Heart left ventricle (tissue), 16 donors: ENCODE measurements around the gene SNX20. TPM values are rescaled to one million over a fixed set of nuclear protein-coding genes. Genes with fewer than 3 reads are reported as not detected.

Source experiments
- ATAC-seq, 4 donors: fragments of 200-7000 bp; cut with Tn5 transposase; one replicate each; pipeline ENCODE4 v1.9.1; 2020 to 2022; ENCODE audit warnings: moderate library complexity in 4 of 4, mild to moderate bottlenecking in 3 of 4, moderate number of reproducible peaks in 1 of 4
- DNase-seq, 5 donors: peaks; one replicate each; pipeline ENCODE4 v3.0.0-alpha.2; 2020
- H3K27ac ChIP-seq, 12 donors: fragments of 200-600 bp; sonication (generic) in 4 of 12; one replicate each; pipeline versions ENCODE4 v1.5.0 to v1.8.0; 2016 to 2022; ENCODE audit warnings: mild to moderate bottlenecking in 2 of 12
- H3K27me3 ChIP-seq, 9 donors: fragments of 200-600 bp; sonication (generic) in 2 of 9; one replicate each; pipeline versions ENCODE4 v1.5.1 to v1.8.0; 2016 to 2022; ENCODE audit warnings: mild to moderate bottlenecking in 3 of 9
- H3K36me3 ChIP-seq, 9 donors: fragments of 200-600 bp; sonication (generic) in 2 of 9; one replicate each; pipeline versions ENCODE4 v1.5.0 to v1.8.0; 2018 to 2022; ENCODE audit warnings: mild to moderate bottlenecking in 2 of 9
- H3K4me1 ChIP-seq, 12 donors: fragments of 200-600 bp; sonication (generic) in 4 of 12; one replicate each; pipeline versions ENCODE4 v1.5.0 to v1.8.0; 2016 to 2022; ENCODE audit warnings: mild to moderate bottlenecking in 3 of 12
- H3K4me3 ChIP-seq, 12 donors: fragments of 200-600 bp; sonication (generic) in 4 of 12; one replicate each; pipeline versions ENCODE4 v1.5.0 to v1.8.0; 2017 to 2022; ENCODE audit warnings: mild to moderate bottlenecking in 9 of 12, moderate library complexity in 4 of 12
- H3K9me3 ChIP-seq, 12 donors: fragments of 200-600 bp; sonication (generic) in 4 of 12; one replicate each; pipeline versions ENCODE4 v1.5.0 to v1.8.0; 2016 to 2022; ENCODE audit warnings: mild to moderate bottlenecking in 1 of 12
- CTCF ChIP-seq, 12 donors: fragments of 200-600 bp; sonication (generic) in 4 of 12; IDR thresholded peaks; one replicate each; pipeline versions ENCODE4 v1.5.0 to v1.8.0; 2018 to 2022; ENCODE audit warnings: antibody characterized with exemption in 12 of 12, mild to moderate bottlenecking in 5 of 12
- POLR2A ChIP-seq, 2 donors: fragments of 450-650 bp; IDR thresholded peaks; one replicate each; pipeline ENCODE4 v1.6.1; 2017; ENCODE audit warnings: antibody characterized with exemption in 2 of 2, mild to moderate bottlenecking in 2 of 2, moderate library complexity in 2 of 2
- WGBS, 4 donors: extraction: QIAGEN DNeasy Blood & Tissue Kit in 2 of 4; methylation state at CpG; one replicate each; pipeline versions ENCODE4 v1.1.5 to v1.1.7; 2013 to 2018; 5-methylcytosine and 5-hydroxymethylcytosine counted together
- intact Hi-C, 10 donors: fragments of 100-400 bp; cut with DNase I; formaldehyde crosslinking; loops; one replicate each; pipeline versions ENCODE4 v1.11.1 to v1.14.2; 2022
- polyA plus RNA-seq, 2 donors: library from polyadenylated mRNA; stranded (reverse); fragments of 200-250 nt; gene quantifications; one replicate each; pipeline ENCODE4 v1.2.3, GENCODE V29; 2013
- total RNA-seq, 9 donors: library from RNA; depleted of rRNA in 2 of 9; stranded (reverse); fragments of >200 nt in 2 of 9; fragmentation: NEBNext Ultra II Directional in 3 of 9; extraction: Animal tissue kit (Norgen Biotek cat#: 25700) in 3 of 9; gene quantifications; one replicate each; pipeline versions ENCODE4 v1.1.0 to v1.2.4, GENCODE V29; 2016 to 2023
- donor health status: ischemic (EF 13 %, LVEDD 7.1; RV severe dilation, severe dysfunction).
- donor health status: healthy with polysubstance abuse.
- donor health status: DM: no; HTN: yes; CAD: no.
- donor health status: DM: no; HTN: no; CAD: no.
- donor health status: ischemic (EF 25% LVEDD 6.9; RV normal size, moderate dysfunction).
- donor health status: ischemic (EF 25% LVEDD 5.7; RV mildly dilated, moderate dysfunction).
- donor health status: healthy.
- donor health status: DM: yes; HTN: yes; CAD: no.
- donor health status: ischemic (EF 35%, LVEDD 5.7; RV mildly dilated, moderate dysfunction).
- donor health status: nonischemic (EF 11% LVEDD 7.7; RV severe dilation, severe dysfunction).
- donor health status: DM: yes; HTN: yes; CAD: no.
- donor health status: PGD.
- donor health status: ischemic (EF 29% LVEDD 5.4; RV normal size, mild dysfunction).
- donor health status: nonischemic (EF 23%, LVEDD 6.1; RV moderate dilation, normal function).

Gene SNX20
- total and polyA plus RNA-seq, 11 donors = 0.27 to 11.9 (median 0.64) TPM

- Histone ChIP-seq H3K4me1 (peaks cover 0 to 35% (median 0%) of the 10 kb centered on the region in 12 donors), H3K36me3 (peaks cover 0 to 55% (median 0%) of the 10 kb centered on the region in 9 donors), H3K9me3 (peaks cover 0 to 11% (median 3%) of the 10 kb centered on the region in 12 donors), H3K27me3 (peaks cover 0 to 25% (median 8%) of the 10 kb centered on the region in 9 donors), H3K27ac (no peak overlapping the region), H3K4me3 (no peak overlapping the region)
- intact Hi-C loops = no loop called here
- TF ChIP-seq POLR2A (IDR thresholded peaks at IDR 0.05) (no peak), CTCF (IDR thresholded peaks at IDR 0.05) (peak in 6 of 12 donors; percentile 9 to 34 (median 26))
- no peak for DNase-seq
- WGBS, 4 donors = 77 to 80% (median 79%) methylated on average over 7 of the region's 7 CpGs
- ATAC-seq = no peak
Observed at GRCh38 chr16:50677351-50677750, 3.8 kb downstream of the SNX20 start.

- ATAC-seq (no peak), DNase-seq (no peak)
- H3K36me3 ChIP-seq = peaks cover 0 to 55% (median 0%) of the 10 kb centered on the region in 9 donors
- peaks cover 0 to 25% (median 8%) of the 10 kb centered on the region in 9 donors for H3K27me3 ChIP-seq
- H3K4me3 ChIP-seq = no peak overlapping the region
- WGBS, 4 donors = 71 to 81% (median 74%) methylated on average over 8 to 9 of the region's 9 CpGs
- H3K27ac ChIP-seq = no peak overlapping the region
- TF ChIP-seq CTCF (IDR thresholded peaks at IDR 0.05) (no peak), POLR2A (IDR thresholded peaks at IDR 0.05) (no peak)
- peaks cover 0 to 29% (median 0%) of the 10 kb centered on the region in 12 donors for H3K4me1 ChIP-seq
- H3K9me3 ChIP-seq = peaks cover 0 to 17% (median 8%) of the 10 kb centered on the region in 12 donors
- intact Hi-C loops = no loop called here
Observed at GRCh38 chr16:50676684-50677225, 4.4 kb downstream of the SNX20 start.

- Histone ChIP-seq H3K36me3 (peaks cover 0 to 55% (median 0%) of the 10 kb centered on the region in 9 donors), H3K27me3 (peaks cover 0 to 25% (median 8%) of the 10 kb centered on the region in 9 donors), H3K4me1 (peaks cover 0 to 24% (median 0%) of the 10 kb centered on the region in 12 donors), H3K9me3 (peaks cover 0 to 23% (median 13%) of the 10 kb centered on the region in 12 donors), H3K27ac (no peak overlapping the region), H3K4me3 (no peak overlapping the region)
- TF ChIP-seq CTCF (IDR thresholded peaks at IDR 0.05) (no peak), POLR2A (IDR thresholded peaks at IDR 0.05) (no peak)
- DNase-seq (no peak), ATAC-seq (no peak)
- 82 to 84% (median 84%) methylated on average over 21 to 23 of the region's 23 CpGs for WGBS, 4 donors
- intact Hi-C loops = no loop called here
Observed at GRCh38 chr16:50675686-50676610, 5.2 kb downstream of the SNX20 start.

GRCh38 chr16:50674831-50675230 is 6.3 kb downstream of the SNX20 start:
- no peak overlapping the region for H3K4me3 ChIP-seq
- WGBS, 4 donors = 90 to 95% (median 93%) methylated on average over 4 of the region's 4 CpGs

More at GRCh38 chr16:50674831-50675230, 6.3 kb downstream of the SNX20 start:
- TF ChIP-seq POLR2A (IDR thresholded peaks at IDR 0.05) (no peak), CTCF (IDR thresholded peaks at IDR 0.05) (no peak)
- ATAC-seq (no peak), DNase-seq (no peak)
- intact Hi-C loops = loop anchor here in 1 of 10 donors (5.0 kb wide), 1 partner anchor 132 kb away; no protein-coding TSS in a partner anchor
- peaks cover 0 to 55% (median 0%) of the 10 kb centered on the region in 9 donors for H3K36me3 ChIP-seq
- H3K27ac ChIP-seq = no peak overlapping the region
- H3K9me3 ChIP-seq = peaks cover 0 to 23% (median 13%) of the 10 kb centered on the region in 12 donors
- peaks cover 0 to 17% (median 0%) of the 10 kb centered on the region in 12 donors for H3K4me1 ChIP-seq
- peaks cover 0 to 25% (median 8%) of the 10 kb centered on the region in 9 donors for H3K27me3 ChIP-seq
